ENCODE measurements around the gene CLCA4.
"Not testable (repeated sequence)": the region's sequence is repeated elsewhere in the genome, so short reads cannot be mapped to it uniquely, and the experiment has no call there.

DNA sequence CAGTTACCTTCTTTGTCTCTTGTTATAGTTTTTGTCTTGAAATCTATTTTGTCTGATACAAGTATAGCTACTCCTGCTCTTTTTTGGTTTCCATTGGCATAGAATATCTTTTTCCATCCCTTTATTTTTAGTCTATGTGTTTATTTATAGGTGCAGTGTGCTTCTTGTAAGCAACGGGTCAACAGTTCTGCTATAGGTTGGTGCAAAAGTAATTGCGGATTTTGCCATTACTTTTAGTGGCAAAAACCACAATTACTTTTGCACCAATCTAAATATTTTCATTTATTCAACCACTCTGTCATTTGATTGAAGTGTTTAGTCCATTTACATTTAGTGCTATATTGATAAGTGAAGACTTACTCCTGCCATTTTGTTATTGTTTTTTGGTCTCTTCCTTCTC is 59.2 kb downstream of the CLCA4 start:
- TF ChIP-seq, protein P1, sequence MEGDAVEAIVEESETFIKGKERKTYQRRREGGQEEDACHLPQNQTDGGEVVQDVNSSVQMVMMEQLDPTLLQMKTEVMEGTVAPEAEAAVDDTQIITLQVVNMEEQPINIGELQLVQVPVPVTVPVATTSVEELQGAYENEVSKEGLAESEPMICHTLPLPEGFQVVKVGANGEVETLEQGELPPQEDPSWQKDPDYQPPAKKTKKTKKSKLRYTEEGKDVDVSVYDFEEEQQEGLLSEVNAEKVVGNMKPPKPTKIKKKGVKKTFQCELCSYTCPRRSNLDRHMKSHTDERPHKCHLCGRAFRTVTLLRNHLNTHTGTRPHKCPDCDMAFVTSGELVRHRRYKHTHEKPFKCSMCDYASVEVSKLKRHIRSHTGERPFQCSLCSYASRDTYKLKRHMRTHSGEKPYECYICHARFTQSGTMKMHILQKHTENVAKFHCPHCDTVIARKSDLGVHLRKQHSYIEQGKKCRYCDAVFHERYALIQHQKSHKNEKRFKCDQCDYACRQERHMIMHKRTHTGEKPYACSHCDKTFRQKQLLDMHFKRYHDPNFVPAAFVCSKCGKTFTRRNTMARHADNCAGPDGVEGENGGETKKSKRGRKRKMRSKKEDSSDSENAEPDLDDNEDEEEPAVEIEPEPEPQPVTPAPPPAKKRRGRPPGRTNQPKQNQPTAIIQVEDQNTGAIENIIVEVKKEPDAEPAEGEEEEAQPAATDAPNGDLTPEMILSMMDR (conservative IDR thresholded peaks at IDR 0.05): not testable (repeated sequence)
- TF ChIP-seq ZFX (IDR thresholded peaks at IDR 0.05): not testable (repeated sequence)

Measured in C4-2B (cell line).